GM21526 (cell line): ENCODE measurements around the gene ERAL1.
"Not testable (repeated sequence)": the region's sequence is repeated elsewhere in the genome, so short reads cannot be mapped to it uniquely, and the experiment has no call there.

Experiments
- ATAC-seq: cut with Tn5 transposase; IDR thresholded peaks from one replicate; pipeline ENCODE4 v1.9.1; 2021; ENCODE audit warnings: moderate library complexity; ENCODE audit not compliant: unreplicated experiment, low FRiP score

ERAL1 gene

GRCh38 chr17:28896884-28897768, 42.3 kb downstream of the ERAL1 start, which contains the start of gene FLOT2:
Gene FLOT2, minus strand, starts transcription at chr17:28897733. Its CDS starts 159 bp downstream, at chr17:28897574.
- ATAC-seq = no peak

- ATAC-seq = no peak
These were observed 43.1 kb downstream of the ERAL1 start for GRCh38 chr17:28897769-28898526.

- no peak for ATAC-seq
These were observed 43.7 kb downstream of the ERAL1 start for GRCh38 chr17:28898527-28898955.

DNA sequence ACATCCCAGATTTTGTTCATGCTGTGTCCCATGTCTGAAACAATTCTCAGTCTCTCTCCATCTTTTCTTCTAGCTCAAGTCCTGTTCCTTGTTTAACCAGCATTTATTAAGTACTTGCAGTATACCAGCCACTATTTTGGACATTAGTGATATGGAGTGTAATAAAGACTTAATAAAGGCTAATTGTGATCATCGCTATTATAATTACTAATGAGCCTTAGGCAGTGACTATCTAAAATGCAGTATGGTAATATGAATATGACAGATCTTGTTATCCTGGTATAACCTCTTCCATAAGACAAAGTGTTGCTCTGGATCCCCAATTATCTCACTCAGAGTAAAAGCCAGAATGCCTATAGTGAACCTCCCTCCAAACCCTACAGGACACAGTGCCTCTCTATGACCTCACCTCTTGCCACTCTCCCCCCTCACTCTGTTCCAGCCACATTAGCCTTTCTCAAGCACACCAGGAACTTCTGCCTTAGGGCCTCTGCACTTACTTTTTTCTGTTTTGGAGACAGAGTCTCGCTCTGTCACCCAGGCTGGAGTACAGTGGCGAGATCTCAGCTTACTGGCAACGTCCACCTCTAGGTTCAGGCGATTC, 44.5 kb downstream of the ERAL1 start:
- no peak for ATAC-seq

- no peak for ATAC-seq
These were observed 46.3 kb downstream of the ERAL1 start for GRCh38 chr17:28900986-28901726.

- ATAC-seq = peak; percentile 26
These were observed 47.3 kb downstream of the ERAL1 start for GRCh38 chr17:28901866-28902818.

DNA sequence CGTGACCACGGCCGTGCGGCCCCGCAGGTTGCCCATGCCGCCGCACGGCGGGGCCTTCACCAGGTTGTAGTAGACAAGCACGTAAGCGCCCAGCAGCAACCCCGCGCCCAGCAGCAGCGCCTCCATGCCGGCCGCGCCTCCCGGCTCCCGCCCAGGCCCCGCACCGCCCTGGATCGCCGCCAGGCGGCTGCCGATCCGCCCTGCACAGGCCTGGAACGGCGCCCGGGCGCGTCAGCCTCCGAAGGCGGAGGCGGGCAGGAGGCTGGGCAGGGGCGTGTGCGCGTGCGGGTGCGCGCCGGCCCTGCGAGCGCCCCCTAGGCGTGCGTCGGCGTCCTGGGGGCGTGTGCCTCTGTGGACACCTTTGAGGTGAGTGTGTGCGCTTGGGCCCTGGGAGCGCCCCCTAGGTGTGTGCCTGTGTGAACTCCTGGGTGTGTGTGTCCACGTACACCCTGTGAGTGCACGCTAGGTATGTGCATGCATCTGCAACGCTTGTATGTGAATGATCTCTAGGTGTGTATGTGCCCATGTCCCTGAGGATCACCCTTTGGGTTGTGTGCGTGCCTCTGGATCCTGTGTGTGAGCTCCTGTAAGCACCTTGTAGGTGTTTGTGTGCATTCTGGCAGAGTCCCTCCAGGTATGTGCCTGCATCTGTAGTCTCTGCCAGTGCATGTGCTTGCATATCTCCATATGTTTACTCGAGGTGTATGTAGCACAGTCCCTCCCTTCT, 48.2 kb downstream of the ERAL1 start, which contains the start of gene DHRS13:
Gene DHRS13 (minus strand): TSS at position 261 of the 727 bp plus-strand sequence. CDS start 135 bp downstream, at position 126.
- ATAC-seq = peak; percentile 76

GRCh38 chr17:28903546-28903841, 48.7 kb downstream of the ERAL1 start:
- not testable (repeated sequence) for ATAC-seq

GRCh38 chr17:28904800-28905199, 50.0 kb downstream of the ERAL1 start:
- no peak for ATAC-seq

- no peak for ATAC-seq
These were observed 51.5 kb downstream of the ERAL1 start for GRCh38 chr17:28906276-28906675.

- no peak for ATAC-seq
These were observed 52.1 kb downstream of the ERAL1 start for GRCh38 chr17:28906706-28907438.

DNA sequence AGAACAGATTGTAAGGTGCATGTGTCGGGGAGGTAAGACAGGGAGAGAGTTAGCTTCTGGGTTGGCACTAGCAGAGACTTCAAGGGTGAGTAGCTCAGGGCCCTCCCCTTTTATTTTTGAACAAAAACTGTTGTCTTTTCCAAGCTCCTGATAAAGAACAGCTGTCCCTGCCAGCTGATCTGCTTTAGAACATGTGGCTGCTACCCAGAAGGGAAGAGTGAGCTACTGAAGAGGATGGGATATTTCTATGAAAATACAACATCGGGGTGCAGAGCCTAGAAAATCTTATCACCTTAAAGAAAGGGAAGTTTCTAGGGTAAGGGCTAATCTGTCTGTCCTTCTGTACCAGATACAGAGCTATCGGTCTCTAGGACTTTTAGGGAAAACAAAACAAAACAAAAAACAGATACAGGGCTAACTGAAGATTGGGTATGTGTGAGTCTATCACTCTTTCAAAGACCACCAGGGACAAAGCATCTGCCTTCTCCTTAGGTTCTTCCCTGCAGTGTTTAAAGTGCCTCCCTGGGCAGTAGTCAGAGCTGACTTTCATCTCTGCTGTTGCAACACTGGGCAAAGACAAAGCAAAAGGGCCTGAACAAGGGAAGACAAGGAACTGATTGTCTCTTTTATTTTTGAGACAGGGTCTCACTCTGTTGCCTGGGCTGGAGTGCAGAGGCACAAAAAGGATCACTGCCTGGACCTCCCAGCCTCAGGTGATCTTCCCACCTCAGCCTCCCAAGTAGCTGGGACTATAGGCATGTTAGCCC, 53.1 kb downstream of the ERAL1 start:
- ATAC-seq = no peak

DNA sequence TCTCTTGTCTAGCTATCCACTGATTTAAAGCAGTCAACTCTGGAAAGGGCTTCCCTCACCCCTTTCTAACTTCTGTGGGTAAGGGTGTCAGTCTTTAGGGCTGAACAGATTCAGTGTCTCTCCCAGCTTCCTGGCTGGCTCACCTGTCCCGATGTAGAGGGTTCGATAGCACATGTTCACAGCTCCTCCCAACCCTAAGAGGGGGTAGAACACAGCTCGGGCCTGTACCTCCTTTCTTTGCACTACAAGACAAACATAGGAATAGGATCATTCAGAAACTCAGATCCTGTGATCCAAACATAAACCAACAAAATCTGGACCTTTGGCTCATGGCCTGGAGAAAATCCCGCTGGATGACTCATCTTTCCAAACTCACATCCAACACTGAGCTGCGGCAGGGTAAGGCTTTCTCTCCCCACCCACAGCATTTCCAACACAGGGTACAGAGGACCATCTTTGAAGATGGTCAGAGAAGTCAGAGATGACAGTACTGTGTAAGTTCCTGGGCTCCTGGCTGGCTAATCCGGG, 53.9 kb downstream of the ERAL1 start:
- no peak for ATAC-seq

- ATAC-seq = no peak
These were observed 55.7 kb downstream of the ERAL1 start for GRCh38 chr17:28910534-28910933.
